ENCODE measurements around the gene PTH2R. TPM values are rescaled to one million over a fixed set of nuclear protein-coding genes. Genes with fewer than 3 reads are reported as not detected.
"Not testable (repeated sequence)": the region's sequence is repeated elsewhere in the genome, so short reads cannot be mapped to it uniquely, and the experiment has no call there.

Gene PTH2R
- polyA plus RNA-seq, 1 donor from 2014 or later = not detected

- H3K4me3 ChIP-seq (ENCODE audit: low read length) = no peak overlapping the region
- no peaks in the 10 kb centered on the region for H3K9me3 ChIP-seq (ENCODE audit: low read length)
- no peak overlapping the region for H2AFZ ChIP-seq (ENCODE audit: low read depth, low read length)
- no peaks in the 10 kb centered on the region for H3K36me3 ChIP-seq (ENCODE audit: insufficient read depth, low read length)
- no peak overlapping the region for H3K9ac ChIP-seq (ENCODE audit: low read length)
- H3K27me3 ChIP-seq (ENCODE audit: insufficient read depth, low read depth, low read length) = no peaks in the 10 kb centered on the region
- TF ChIP-seq REST (IDR thresholded peaks at IDR 0.05; ENCODE audit: borderline replicate concordance) (no peak), POLR2AphosphoS5 (IDR thresholded peaks at IDR 0.05) (no peak), EP300 (conservative IDR thresholded peaks at IDR 0.05; ENCODE audit: poor library complexity, severe bottlenecking) (no peak), TAF1 (IDR thresholded peaks at IDR 0.05; ENCODE audit: low read depth) (no peak), RAD21 (conservative IDR thresholded peaks at IDR 0.05) (no peak), MXI1 (conservative IDR thresholded peaks at IDR 0.05; ENCODE audit: poor library complexity, severe bottlenecking) (no peak), SMC3 (conservative IDR thresholded peaks at IDR 0.05; ENCODE audit: poor library complexity) (no peak), EZH2 (IDR thresholded peaks at IDR 0.05; ENCODE audit: borderline replicate concordance, insufficient read depth, low read length, poor library complexity, severe bottlenecking) (no peak)
- TF ChIP-seq, protein P1, sequence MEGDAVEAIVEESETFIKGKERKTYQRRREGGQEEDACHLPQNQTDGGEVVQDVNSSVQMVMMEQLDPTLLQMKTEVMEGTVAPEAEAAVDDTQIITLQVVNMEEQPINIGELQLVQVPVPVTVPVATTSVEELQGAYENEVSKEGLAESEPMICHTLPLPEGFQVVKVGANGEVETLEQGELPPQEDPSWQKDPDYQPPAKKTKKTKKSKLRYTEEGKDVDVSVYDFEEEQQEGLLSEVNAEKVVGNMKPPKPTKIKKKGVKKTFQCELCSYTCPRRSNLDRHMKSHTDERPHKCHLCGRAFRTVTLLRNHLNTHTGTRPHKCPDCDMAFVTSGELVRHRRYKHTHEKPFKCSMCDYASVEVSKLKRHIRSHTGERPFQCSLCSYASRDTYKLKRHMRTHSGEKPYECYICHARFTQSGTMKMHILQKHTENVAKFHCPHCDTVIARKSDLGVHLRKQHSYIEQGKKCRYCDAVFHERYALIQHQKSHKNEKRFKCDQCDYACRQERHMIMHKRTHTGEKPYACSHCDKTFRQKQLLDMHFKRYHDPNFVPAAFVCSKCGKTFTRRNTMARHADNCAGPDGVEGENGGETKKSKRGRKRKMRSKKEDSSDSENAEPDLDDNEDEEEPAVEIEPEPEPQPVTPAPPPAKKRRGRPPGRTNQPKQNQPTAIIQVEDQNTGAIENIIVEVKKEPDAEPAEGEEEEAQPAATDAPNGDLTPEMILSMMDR (IDR thresholded peaks at IDR 0.05; ENCODE audit: poor library complexity, severe bottlenecking) = no peak
- H3K79me2 ChIP-seq (replicated peaks; ENCODE audit: insufficient read depth, low read length) = no peaks in the 10 kb centered on the region
- H3K9me2 ChIP-seq (ENCODE audit: insufficient read depth, low read length) = no peaks in the 10 kb centered on the region
- no peak overlapping the region for H3K27ac ChIP-seq (ENCODE audit: low read length)
- H3F3A ChIP-seq (ENCODE audit: insufficient read depth, low read length, poor library complexity, severe bottlenecking) = no peaks in the 10 kb centered on the region
- H3K4me2 ChIP-seq (ENCODE audit: low read length) = no peak overlapping the region
- H4K20me1 ChIP-seq (ENCODE audit: insufficient read depth) = no peaks in the 10 kb centered on the region
Observed at GRCh38 chr2:208375491-208376068, 31.0 kb upstream of the PTH2R start.

- H3F3A ChIP-seq (ENCODE audit: insufficient read depth, low read length, poor library complexity, severe bottlenecking); H2AFZ ChIP-seq (ENCODE audit: low read depth, low read length); H3K79me2 ChIP-seq (replicated peaks; ENCODE audit: insufficient read depth, low read length); H3K9me2 ChIP-seq (ENCODE audit: insufficient read depth, low read length); H4K20me1 ChIP-seq (ENCODE audit: insufficient read depth); H3K27me3 ChIP-seq (ENCODE audit: insufficient read depth, low read depth, low read length); H3K4me2 ChIP-seq (ENCODE audit: low read length); H3K27ac ChIP-seq (ENCODE audit: low read length); H3K4me3 ChIP-seq (ENCODE audit: low read length); H3K9ac ChIP-seq (ENCODE audit: low read length); H3K36me3 ChIP-seq (ENCODE audit: insufficient read depth, low read length); H3K9me3 ChIP-seq (ENCODE audit: low read length): not testable (repeated sequence)
Observed at GRCh38 chr2:208377344-208377860, 29.2 kb upstream of the PTH2R start.

Data from neural cell (in vitro differentiated cells).